Measurements from ENCODE around the gene STK35.

Gene STK35

DNA sequence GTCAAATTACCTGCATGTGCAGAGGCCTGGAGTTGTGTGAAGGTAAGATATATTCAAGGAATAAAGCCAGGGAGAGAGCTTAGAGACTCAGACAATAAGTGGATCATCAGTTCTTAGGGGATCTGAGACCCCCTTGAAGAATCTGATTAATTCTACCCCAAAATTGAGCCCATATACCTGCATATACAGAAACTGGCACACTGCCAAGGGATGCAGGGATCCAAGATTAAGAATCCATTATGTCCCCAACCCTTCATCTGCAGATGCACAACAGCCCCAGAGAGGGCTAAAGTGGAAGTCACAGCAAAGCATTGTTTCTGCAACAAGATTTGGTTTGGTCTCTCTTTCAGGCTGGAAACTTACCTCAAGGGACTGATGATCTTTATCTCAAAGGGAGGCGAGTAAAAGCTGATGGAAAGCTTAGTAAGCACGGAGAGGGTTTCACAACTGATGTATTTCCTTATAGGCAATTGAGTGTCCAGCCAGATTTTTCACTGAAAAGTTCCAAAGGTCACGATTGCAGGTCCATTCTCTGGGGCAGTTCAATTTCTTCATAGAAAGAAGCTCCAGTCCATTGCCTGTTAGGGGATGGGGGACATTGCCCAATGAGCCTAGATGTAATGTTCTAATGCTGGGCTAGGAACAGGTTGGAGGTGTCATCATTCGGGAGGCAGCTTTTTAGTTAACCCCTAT is 20.9 kb upstream of the STK35 start:
- no peak overlapping the region for H3K4me3 ChIP-seq (ENCODE audit: low read depth, low read length)
- H3K18ac ChIP-seq (ENCODE audit: low read length), result no peak overlapping the region
- no peaks in the 10 kb centered on the region for H3K9me3 ChIP-seq (ENCODE audit: insufficient read depth, low read depth, low read length)
- peak in 1 of 2 donors; percentile 30 for DNase-seq
- H2BK12ac ChIP-seq (ENCODE audit: low read length), result no peak overlapping the region
- no peak overlapping the region for H2AFZ ChIP-seq (ENCODE audit: insufficient read depth, low read length, poor library complexity)
- H3K79me2 ChIP-seq (ENCODE audit: control insufficient read depth, insufficient read depth, low read length, poor library complexity), result no peaks in the 10 kb centered on the region
- H3K4me2 ChIP-seq (ENCODE audit: low read length), result no peak overlapping the region
- H2BK5ac ChIP-seq (ENCODE audit: low read depth, low read length, poor library complexity), result no peak overlapping the region
- no peaks in the 10 kb centered on the region for H3K79me1 ChIP-seq (ENCODE audit: low read length)
- WGBS (ENCODE audit: extremely low coverage, insufficient coverage, insufficient read length), result no CpG with 5 or more reads among the region's 4 CpGs
- H3K23ac ChIP-seq (ENCODE audit: low read length), result no peak overlapping the region
- H4K91ac ChIP-seq (ENCODE audit: low read depth, low read length), result no peak overlapping the region
- no peaks in the 10 kb centered on the region for H3K4me1 ChIP-seq (ENCODE audit: control insufficient read depth in 1 of 2, insufficient read depth in 2 of 2, low read length in 2 of 2)
- H3K27me3 ChIP-seq (ENCODE audit: insufficient read depth, low read length), result no peaks in the 10 kb centered on the region
- H3K14ac ChIP-seq (ENCODE audit: low read length), result no peak overlapping the region
- no peak overlapping the region for H2AK5ac ChIP-seq (ENCODE audit: low read length)
- H3K36me3 ChIP-seq (ENCODE audit: control insufficient read depth in 1 of 2, insufficient read depth in 2 of 2, low read length in 2 of 2), result no peaks in the 10 kb centered on the region
- no peak overlapping the region for H4K12ac ChIP-seq (ENCODE audit: low read depth, low read length)
- no peak overlapping the region for H3K27ac ChIP-seq (ENCODE audit: low read depth, low read length)
- no peak overlapping the region for H2BK120ac ChIP-seq (ENCODE audit: insufficient read depth, low read length, poor library complexity)
- no peak overlapping the region for H3K9ac ChIP-seq (ENCODE audit: low read length)
- no peak overlapping the region for H3K4ac ChIP-seq (ENCODE audit: low read depth, low read length)
- H4K8ac ChIP-seq (ENCODE audit: low read depth, low read length), result no peak overlapping the region

DNA sequence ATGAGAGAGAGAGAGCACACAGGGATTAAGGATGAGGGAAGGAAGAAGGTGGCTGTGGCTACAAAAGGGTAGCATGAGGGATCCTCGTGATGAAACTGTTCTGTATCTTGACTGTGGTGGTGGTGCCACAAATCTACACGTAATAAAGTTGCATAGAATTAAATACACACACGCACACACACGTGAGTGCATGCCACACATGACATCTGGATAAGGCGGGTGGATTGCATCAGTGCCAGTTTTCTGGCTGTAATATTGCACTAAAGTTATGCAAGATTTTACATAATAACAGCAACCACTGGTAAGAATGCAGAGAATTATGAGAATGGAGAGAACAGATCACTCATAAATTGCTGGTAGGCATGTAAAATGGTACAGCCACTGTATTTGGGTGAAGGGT is 16.9 kb upstream of the STK35 start:
- DNase-seq, result peak; percentile 90 to 97
- Histone ChIP-seq H3K18ac (ENCODE audit: low read length) (no peak overlapping the region), H3K79me1 (ENCODE audit: low read length) (no peaks in the 10 kb centered on the region), H3K4me1 (ENCODE audit: control insufficient read depth in 1 of 2, insufficient read depth in 2 of 2, low read length in 2 of 2) (no peaks in the 10 kb centered on the region), H2AFZ (ENCODE audit: insufficient read depth, low read length, poor library complexity) (no peak overlapping the region), H3K23ac (ENCODE audit: low read length) (no peak overlapping the region), H3K36me3 (ENCODE audit: control insufficient read depth in 1 of 2, insufficient read depth in 2 of 2, low read length in 2 of 2) (no peaks in the 10 kb centered on the region), H3K79me2 (ENCODE audit: control insufficient read depth, insufficient read depth, low read length, poor library complexity) (no peaks in the 10 kb centered on the region), H4K8ac (ENCODE audit: low read depth, low read length) (no peak overlapping the region), H4K12ac (ENCODE audit: low read depth, low read length) (no peak overlapping the region), H3K9ac (ENCODE audit: low read length) (no peak overlapping the region), H2BK120ac (ENCODE audit: insufficient read depth, low read length, poor library complexity) (no peak overlapping the region), H3K4me2 (ENCODE audit: low read length) (no peak overlapping the region), H2BK12ac (ENCODE audit: low read length) (no peak overlapping the region), H3K4ac (ENCODE audit: low read depth, low read length) (no peak overlapping the region), H4K91ac (ENCODE audit: low read depth, low read length) (no peak overlapping the region), H3K9me3 (ENCODE audit: insufficient read depth, low read depth, low read length) (no peaks in the 10 kb centered on the region), H3K27me3 (ENCODE audit: insufficient read depth, low read length) (no peaks in the 10 kb centered on the region), H3K4me3 (ENCODE audit: low read depth, low read length) (no peak overlapping the region), H3K27ac (ENCODE audit: low read depth, low read length) (no peak overlapping the region), H2AK5ac (ENCODE audit: low read length) (no peak overlapping the region), H3K14ac (ENCODE audit: low read length) (no peak overlapping the region), H2BK5ac (ENCODE audit: low read depth, low read length, poor library complexity) (no peak overlapping the region)
- WGBS (ENCODE audit: extremely low coverage, insufficient coverage, insufficient read length), result no CpG with 5 or more reads among the region's 5 CpGs

DNA sequence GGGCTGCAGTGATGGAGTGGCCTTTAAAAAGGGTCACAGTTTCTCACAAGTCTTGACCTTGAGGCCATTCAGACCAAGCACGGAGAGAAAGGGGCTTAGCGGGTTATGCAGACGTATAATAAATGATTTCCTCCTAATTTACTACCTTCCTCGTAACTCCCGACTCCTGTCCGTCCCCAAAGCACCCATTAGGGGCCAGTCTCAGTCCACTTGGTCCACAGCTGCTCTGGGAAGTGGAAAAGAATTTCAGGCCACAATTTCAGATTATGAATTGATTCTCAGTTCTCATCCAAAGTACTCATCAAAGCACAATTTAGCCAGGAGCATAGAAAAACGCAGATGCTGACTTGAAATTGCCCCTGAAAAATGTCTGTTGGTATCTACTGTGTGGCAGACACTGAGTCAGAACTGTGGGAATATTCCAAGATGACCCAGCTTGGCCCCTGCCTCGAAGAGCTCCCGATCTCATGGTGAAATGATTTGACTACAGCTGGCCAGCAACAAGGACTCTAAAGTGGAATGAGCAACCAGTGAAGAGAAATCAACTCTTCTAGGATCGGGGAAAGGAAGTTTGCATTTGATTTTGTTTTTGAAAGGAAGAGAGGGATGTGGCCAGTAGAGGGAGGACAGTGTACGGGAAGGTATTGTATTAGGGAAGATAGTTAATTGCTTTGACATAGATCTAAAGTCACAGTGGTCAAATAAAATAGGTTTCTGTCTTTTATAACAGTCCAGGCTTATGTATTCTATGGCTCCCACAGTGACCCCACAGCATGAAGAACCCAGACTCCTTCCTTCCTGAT is 15.2 kb upstream of the STK35 start:
- H2BK12ac ChIP-seq (ENCODE audit: low read length), result no peak overlapping the region
- no peak overlapping the region for H3K14ac ChIP-seq (ENCODE audit: low read length)
- H3K9me3 ChIP-seq (ENCODE audit: insufficient read depth, low read depth, low read length), result no peaks in the 10 kb centered on the region
- no peak overlapping the region for H2AK5ac ChIP-seq (ENCODE audit: low read length)
- H3K79me2 ChIP-seq (ENCODE audit: control insufficient read depth, insufficient read depth, low read length, poor library complexity), result no peaks in the 10 kb centered on the region
- H3K9ac ChIP-seq (ENCODE audit: low read length), result no peak overlapping the region
- H3K27ac ChIP-seq (ENCODE audit: low read depth, low read length), result no peak overlapping the region
- no peak overlapping the region for H4K12ac ChIP-seq (ENCODE audit: low read depth, low read length)
- H3K4ac ChIP-seq (ENCODE audit: low read depth, low read length), result no peak overlapping the region
- no peaks in the 10 kb centered on the region for H3K36me3 ChIP-seq (ENCODE audit: control insufficient read depth in 1 of 2, insufficient read depth in 2 of 2, low read length in 2 of 2)
- no peak overlapping the region for H2BK120ac ChIP-seq (ENCODE audit: insufficient read depth, low read length, poor library complexity)
- WGBS (ENCODE audit: extremely low coverage, insufficient coverage, insufficient read length), result 100% methylated on average over 1 of the region's 11 CpGs
- DNase-seq, result no peak
- no peak overlapping the region for H2AFZ ChIP-seq (ENCODE audit: insufficient read depth, low read length, poor library complexity)
- no peaks in the 10 kb centered on the region for H3K27me3 ChIP-seq (ENCODE audit: insufficient read depth, low read length)
- H3K79me1 ChIP-seq (ENCODE audit: low read length), result no peaks in the 10 kb centered on the region
- H3K18ac ChIP-seq (ENCODE audit: low read length), result no peak overlapping the region
- H4K8ac ChIP-seq (ENCODE audit: low read depth, low read length), result no peak overlapping the region
- no peaks in the 10 kb centered on the region for H3K4me1 ChIP-seq (ENCODE audit: control insufficient read depth in 1 of 2, insufficient read depth in 2 of 2, low read length in 2 of 2)
- H3K4me3 ChIP-seq (ENCODE audit: low read depth, low read length), result no peak overlapping the region
- H4K91ac ChIP-seq (ENCODE audit: low read depth, low read length), result no peak overlapping the region
- no peak overlapping the region for H3K4me2 ChIP-seq (ENCODE audit: low read length)
- H3K23ac ChIP-seq (ENCODE audit: low read length), result no peak overlapping the region
- H2BK5ac ChIP-seq (ENCODE audit: low read depth, low read length, poor library complexity), result no peak overlapping the region

DNA sequence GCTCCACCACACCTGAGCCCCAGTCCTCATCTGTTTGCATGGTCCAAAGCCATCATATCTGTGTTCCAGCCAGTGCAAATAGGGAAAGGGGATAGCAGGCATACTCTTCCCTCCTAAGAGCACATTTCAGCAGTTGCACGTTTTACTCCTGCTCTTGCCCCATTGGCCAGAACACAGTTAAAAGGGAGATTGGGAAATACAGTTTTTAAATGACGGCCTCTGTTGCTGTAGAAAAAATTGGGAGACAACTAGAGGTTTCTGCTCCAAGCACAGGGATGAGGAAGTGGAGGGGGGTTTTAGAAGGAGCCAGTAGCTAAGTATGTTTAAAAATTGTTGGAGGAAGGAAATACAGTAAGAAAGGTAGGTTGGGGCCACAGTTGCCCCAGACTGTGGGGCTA is 14.6 kb upstream of the STK35 start:
- Histone ChIP-seq H3K9me3 (ENCODE audit: insufficient read depth, low read depth, low read length) (no peaks in the 10 kb centered on the region), H3K4me1 (ENCODE audit: control insufficient read depth in 1 of 2, insufficient read depth in 2 of 2, low read length in 2 of 2) (no peaks in the 10 kb centered on the region), H2BK5ac (ENCODE audit: low read depth, low read length, poor library complexity) (no peak overlapping the region), H2BK120ac (ENCODE audit: insufficient read depth, low read length, poor library complexity) (no peak overlapping the region), H3K79me2 (ENCODE audit: control insufficient read depth, insufficient read depth, low read length, poor library complexity) (no peaks in the 10 kb centered on the region), H3K14ac (ENCODE audit: low read length) (no peak overlapping the region), H2AK5ac (ENCODE audit: low read length) (no peak overlapping the region), H3K4me2 (ENCODE audit: low read length) (no peak overlapping the region), H3K4me3 (ENCODE audit: low read depth, low read length) (no peak overlapping the region), H2AFZ (ENCODE audit: insufficient read depth, low read length, poor library complexity) (no peak overlapping the region), H2BK12ac (ENCODE audit: low read length) (no peak overlapping the region), H3K79me1 (ENCODE audit: low read length) (no peaks in the 10 kb centered on the region), H3K36me3 (ENCODE audit: control insufficient read depth in 1 of 2, insufficient read depth in 2 of 2, low read length in 2 of 2) (no peaks in the 10 kb centered on the region), H4K8ac (ENCODE audit: low read depth, low read length) (no peak overlapping the region), H4K91ac (ENCODE audit: low read depth, low read length) (no peak overlapping the region), H3K9ac (ENCODE audit: low read length) (no peak overlapping the region), H3K4ac (ENCODE audit: low read depth, low read length) (no peak overlapping the region), H3K27ac (ENCODE audit: low read depth, low read length) (no peak overlapping the region), H4K12ac (ENCODE audit: low read depth, low read length) (no peak overlapping the region), H3K23ac (ENCODE audit: low read length) (no peak overlapping the region), H3K18ac (ENCODE audit: low read length) (no peak overlapping the region), H3K27me3 (ENCODE audit: insufficient read depth, low read length) (no peaks in the 10 kb centered on the region)
- WGBS (ENCODE audit: extremely low coverage, insufficient coverage, insufficient read length), result no CpG with 5 or more reads among the region's 2 CpGs
- no peak for DNase-seq

All from trophoblast cell (in vitro differentiated cells and primary cell).